Measurements from ENCODE around the gene SPIN1. TPM values are rescaled to one million over a fixed set of nuclear protein-coding genes. Genes with fewer than 3 reads are reported as not detected.

The SPIN1 gene
- total RNA-seq, 1 donor from 2014 or later: 89.5 TPM

DNA sequence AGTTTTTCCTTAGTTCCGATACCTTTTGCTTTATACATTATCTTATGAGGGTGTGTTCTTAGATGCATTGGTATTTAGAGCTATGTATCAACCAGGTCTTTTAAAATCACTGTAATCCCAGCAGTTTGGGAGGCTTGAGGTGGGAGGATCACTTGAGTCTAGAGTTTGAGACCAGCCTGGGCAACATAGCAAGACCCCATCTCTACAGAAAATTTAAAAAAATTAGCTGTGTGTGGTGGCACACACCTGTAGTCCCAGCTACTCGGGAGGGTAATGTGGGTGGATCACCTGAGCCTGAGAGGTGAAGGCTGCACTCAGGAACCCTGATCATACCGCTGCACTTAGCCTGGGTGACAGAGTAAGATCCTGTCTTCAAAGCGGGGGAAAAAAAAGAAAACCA is 15.1 kb downstream of the SPIN1 start:
- FAIRE-seq (no peak), DNase-seq (ENCODE audit: low read depth) (no peak)
- peaks cover 1% of the 10 kb centered on the region for H3K36me3 ChIP-seq (ENCODE audit: control insufficient read depth, insufficient read depth, low read length)
- H3K27me3 ChIP-seq (ENCODE audit: control insufficient read depth, insufficient read depth, low read length): no peaks in the 10 kb centered on the region
- TF ChIP-seq, protein P1, sequence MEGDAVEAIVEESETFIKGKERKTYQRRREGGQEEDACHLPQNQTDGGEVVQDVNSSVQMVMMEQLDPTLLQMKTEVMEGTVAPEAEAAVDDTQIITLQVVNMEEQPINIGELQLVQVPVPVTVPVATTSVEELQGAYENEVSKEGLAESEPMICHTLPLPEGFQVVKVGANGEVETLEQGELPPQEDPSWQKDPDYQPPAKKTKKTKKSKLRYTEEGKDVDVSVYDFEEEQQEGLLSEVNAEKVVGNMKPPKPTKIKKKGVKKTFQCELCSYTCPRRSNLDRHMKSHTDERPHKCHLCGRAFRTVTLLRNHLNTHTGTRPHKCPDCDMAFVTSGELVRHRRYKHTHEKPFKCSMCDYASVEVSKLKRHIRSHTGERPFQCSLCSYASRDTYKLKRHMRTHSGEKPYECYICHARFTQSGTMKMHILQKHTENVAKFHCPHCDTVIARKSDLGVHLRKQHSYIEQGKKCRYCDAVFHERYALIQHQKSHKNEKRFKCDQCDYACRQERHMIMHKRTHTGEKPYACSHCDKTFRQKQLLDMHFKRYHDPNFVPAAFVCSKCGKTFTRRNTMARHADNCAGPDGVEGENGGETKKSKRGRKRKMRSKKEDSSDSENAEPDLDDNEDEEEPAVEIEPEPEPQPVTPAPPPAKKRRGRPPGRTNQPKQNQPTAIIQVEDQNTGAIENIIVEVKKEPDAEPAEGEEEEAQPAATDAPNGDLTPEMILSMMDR (IDR thresholded peaks at IDR 0.05; ENCODE audit: insufficient read depth, low read length, severe bottlenecking): no peak
- no peak overlapping the region for H3K4me3 ChIP-seq (ENCODE audit: low read depth, low read length)

DNA sequence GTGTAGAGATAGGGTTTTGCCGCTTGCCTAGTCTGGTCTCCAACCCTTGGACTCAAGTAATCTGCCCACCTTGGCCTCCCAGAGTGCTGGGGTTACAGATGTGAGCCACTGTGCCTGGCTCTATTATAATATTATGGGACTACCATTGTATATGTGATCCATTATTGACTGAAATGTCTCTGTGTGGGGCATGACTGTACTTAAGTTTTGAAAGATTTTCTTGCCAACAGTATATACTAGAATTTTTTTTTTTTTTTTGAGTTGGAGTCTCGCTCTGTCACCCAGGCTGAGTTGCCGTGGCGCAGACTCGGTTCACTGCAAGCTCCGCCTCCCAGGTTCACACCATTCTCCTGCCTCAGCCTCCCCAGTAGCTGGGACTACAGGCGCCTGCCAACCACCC is 17.8 kb downstream of the SPIN1 start:
- Histone ChIP-seq H3K4me3 (ENCODE audit: low read depth, low read length) (no peak overlapping the region), H3K36me3 (ENCODE audit: control insufficient read depth, insufficient read depth, low read length) (no peaks in the 10 kb centered on the region), H3K27me3 (ENCODE audit: control insufficient read depth, insufficient read depth, low read length) (no peaks in the 10 kb centered on the region)
- DNase-seq (ENCODE audit: low read depth) (no peak), FAIRE-seq (no peak)
- TF ChIP-seq, protein P1 (IDR thresholded peaks at IDR 0.05; ENCODE audit: insufficient read depth, low read length, severe bottlenecking): no peak

- H3K4me3 ChIP-seq (ENCODE audit: low read depth, low read length): no peak overlapping the region
- TF ChIP-seq, protein P1 (IDR thresholded peaks at IDR 0.05; ENCODE audit: insufficient read depth, low read length, severe bottlenecking): no peak
- DNase-seq (ENCODE audit: low read depth): no peak
- H3K27me3 ChIP-seq (ENCODE audit: control insufficient read depth, insufficient read depth, low read length): no peaks in the 10 kb centered on the region
- no peaks in the 10 kb centered on the region for H3K36me3 ChIP-seq (ENCODE audit: control insufficient read depth, insufficient read depth, low read length)
- FAIRE-seq: no peak
Measured at GRCh38 chr9:88411471-88411870, 23.2 kb downstream of the SPIN1 start.

GRCh38 chr9:88414298-88414697 is 26.1 kb downstream of the SPIN1 start:
- no peak for DNase-seq (ENCODE audit: low read depth)
- no peaks in the 10 kb centered on the region for H3K36me3 ChIP-seq (ENCODE audit: control insufficient read depth, insufficient read depth, low read length)
- no peak for FAIRE-seq
- no peaks in the 10 kb centered on the region for H3K27me3 ChIP-seq (ENCODE audit: control insufficient read depth, insufficient read depth, low read length)
- TF ChIP-seq, protein P1 (IDR thresholded peaks at IDR 0.05; ENCODE audit: insufficient read depth, low read length, severe bottlenecking): no peak
- no peak overlapping the region for H3K4me3 ChIP-seq (ENCODE audit: low read depth, low read length)

DNA sequence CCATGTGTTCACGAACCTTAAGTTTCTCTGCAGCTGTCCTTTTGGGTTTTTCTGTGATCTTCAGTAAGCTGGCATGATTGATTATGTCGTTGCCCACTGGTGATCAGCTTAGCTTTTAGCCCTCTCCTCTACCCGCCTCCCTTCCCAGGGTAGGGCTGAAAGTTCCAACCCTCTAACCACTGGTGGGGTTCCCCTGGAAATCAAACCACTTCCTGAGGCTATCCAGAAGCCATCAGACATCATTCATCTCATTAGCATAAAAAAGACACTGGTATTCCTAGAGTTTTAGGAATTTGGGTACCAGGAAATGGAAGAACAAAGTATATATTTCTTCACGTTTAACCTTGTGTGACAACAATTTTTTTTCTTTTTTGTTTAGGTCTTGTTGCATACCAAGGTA is 29.8 kb downstream of the SPIN1 start:
- FAIRE-seq (no peak), DNase-seq (ENCODE audit: low read depth) (no peak)
- H3K27me3 ChIP-seq (ENCODE audit: control insufficient read depth, insufficient read depth, low read length): no peaks in the 10 kb centered on the region
- TF ChIP-seq, protein P1 (IDR thresholded peaks at IDR 0.05; ENCODE audit: insufficient read depth, low read length, severe bottlenecking): no peak
- H3K4me3 ChIP-seq (ENCODE audit: low read depth, low read length): no peak overlapping the region
- H3K36me3 ChIP-seq (ENCODE audit: control insufficient read depth, insufficient read depth, low read length): peaks cover 3% of the 10 kb centered on the region

Measured in bronchial epithelial cell (primary cell).